ENCODE measurements around the gene ACER3.

Gene ACER3

DNA sequence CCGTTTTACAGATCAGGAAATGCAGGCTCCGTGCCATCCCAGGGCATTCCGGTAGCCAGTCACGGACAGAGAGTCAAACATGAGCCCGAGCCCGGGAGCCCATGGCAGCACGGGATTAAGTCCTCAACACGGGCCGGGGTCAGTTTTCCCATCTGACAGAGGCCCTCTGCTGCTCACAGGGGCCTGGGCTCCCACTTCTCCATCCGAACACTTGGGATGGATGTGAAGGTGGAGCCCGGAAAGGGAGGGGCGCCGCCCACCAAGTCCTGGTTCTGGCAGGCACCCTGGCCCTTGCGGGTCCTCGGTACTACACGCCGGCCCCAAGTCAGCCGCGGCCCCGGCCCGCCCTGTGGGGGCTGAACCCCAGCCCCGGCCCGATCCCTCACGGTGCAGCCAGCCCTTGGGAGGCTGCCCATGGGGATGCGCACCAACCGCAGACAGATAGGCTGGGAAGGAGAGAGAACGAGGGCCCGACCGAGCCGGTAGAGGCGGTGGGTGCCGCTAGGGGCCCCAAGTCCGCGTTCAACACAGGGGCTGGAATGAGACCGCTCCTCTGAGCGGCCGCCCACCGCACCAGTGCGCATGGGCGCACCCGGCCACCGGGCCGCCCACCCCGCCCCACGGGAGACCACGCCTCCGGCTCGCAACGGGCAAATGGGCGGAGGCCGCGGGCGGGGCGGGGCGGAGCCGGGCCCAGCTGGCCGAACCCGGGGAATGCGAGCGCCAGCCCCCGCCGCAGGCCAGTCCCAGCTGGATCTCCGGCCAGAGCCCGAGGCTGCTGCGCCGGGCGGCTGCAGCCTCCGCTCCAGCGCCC, 205.7 kb downstream of the ACER3 start, which contains the start of gene CAPN5:
Gene CAPN5 (plus strand): TSS at position 743 of the 814 bp plus-strand sequence. CDS start 17,916 bp downstream, outside the sequence.
- DNase-seq, result peak; percentile 49 to 63

DNA sequence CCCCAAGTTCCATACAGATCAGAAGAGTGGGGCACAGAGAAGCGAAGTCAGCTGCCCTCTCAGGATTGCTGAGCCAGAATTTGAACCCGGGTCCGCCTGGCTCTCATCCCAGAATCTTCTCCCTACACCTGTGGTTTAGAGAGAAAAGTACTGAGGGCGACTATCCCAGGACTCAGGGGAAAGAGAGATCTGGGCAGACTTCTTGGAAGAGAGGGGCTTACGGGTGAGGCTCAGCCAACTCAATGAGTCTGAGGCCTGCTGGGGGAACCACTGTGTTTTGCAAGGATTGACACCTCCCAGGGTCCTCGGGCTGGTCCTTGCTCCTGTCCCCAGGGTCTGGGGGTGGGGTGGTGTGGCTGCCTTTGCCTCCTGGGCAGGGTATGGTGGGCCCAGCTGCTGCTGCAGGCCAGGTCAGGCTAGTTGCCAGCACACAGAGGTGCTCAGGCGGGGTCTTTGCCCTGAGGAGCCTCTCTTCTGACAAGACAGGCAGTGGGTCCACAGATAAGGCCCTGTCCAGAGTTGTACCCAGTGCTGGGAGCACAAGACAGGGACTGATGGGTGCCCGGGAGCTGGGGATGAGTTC, 207.2 kb downstream of the ACER3 start:
- DNase-seq, result no peak

DNA sequence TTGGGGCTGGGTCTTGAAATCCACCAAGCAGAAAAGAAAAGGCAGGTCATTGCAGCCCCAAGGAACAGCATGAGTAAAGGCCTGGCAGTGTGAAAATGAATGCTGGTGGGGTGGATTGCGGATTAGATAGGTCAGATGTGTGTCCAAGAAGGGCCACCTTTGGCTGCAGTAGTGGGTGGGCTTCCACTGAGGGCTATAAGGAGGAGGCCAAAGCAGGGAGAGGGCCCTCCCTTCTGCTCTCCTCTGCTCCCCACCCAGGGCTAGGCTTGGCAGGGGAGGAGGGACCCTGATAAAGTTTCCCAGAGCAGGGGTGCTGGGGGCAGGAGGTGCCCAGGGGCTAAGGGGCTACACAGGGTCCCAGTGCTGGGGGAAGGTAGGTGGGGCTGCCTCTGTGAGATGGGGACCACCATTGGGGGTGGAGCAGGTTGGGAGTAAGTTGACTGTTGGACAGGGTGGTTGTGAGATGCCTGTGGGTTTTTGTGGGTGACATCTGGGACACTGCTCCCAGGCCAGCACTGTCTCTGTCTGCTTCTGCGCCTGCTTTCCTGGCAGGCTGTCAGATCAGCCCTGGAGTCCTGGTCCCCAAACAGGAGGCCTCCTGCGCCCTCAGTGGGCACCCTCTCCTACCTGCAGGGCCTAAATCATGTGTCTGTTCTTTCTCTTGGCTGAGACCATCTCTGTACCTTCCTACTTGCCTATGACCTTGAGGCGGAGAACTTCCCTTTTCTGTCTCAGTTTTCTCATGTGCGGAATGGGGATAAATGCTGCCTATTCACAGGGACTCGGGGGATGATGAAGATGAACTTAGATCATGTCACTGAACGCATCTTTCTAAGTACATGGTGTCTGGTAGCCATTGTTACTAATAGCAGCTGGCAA, 208.0 kb downstream of the ACER3 start:
- no peak for DNase-seq

DNA sequence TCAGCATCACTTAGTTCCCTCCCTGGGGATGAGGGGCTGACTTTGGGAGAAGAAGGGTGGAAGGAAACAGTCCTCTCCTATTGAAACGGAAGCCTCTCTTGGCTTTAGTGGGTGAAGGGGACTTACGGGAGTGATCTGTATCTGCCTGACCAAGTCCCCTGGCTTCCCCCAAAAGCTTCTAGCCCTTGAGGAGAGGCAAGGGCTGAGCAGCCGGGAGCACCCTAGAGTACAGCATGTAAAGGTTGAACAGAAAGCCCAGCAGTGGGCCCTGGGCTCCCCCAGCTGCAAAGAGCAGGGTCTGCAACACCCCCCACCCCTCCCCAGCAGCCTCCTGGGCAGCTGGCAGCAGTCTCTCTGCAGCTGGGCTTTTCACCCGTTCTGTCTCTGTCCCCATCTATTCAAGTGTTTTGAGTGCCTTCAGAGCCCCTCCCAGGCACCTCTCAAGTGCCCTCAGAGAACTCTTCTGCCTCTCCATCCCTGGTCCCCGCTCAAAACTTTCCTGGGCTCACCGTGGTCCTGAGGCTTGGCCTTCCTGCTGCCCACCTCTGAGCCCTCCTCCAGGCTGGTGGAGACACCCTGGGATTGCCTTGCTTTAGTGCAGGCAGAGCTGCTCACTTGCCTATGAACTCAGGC, 208.7 kb downstream of the ACER3 start:
- no peak for DNase-seq

DNA sequence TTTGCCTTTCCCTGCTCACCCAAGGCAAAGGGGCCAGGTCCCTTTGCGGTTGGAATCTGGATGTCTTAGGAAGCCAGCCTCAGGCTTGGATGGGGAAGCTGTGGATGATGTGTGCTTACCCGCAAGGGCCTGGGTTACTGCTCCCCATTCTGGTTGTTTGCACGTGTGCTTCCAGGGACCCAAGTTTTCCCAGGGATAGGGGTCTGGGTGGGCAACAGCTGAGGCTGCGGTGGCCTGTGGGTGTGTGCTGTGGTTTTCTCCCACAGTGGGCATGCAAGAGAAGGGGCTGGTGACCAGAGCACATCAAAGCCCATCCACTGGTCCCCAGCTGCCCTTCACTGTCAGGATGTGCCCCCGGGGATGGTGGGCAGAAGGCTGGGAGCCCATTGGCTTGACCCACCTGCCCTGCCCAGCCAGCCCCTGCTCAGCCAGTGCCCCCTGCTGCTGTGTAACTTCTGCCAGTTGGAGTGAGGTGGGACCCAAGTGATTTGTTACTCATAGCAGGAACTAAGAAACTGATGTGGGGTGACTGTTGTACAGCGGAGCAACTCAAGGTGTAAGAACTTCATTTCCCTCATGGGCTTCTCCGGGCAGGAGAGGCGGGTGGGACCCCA, 209.4 kb downstream of the ACER3 start:
- DNase-seq, result no peak

DNA sequence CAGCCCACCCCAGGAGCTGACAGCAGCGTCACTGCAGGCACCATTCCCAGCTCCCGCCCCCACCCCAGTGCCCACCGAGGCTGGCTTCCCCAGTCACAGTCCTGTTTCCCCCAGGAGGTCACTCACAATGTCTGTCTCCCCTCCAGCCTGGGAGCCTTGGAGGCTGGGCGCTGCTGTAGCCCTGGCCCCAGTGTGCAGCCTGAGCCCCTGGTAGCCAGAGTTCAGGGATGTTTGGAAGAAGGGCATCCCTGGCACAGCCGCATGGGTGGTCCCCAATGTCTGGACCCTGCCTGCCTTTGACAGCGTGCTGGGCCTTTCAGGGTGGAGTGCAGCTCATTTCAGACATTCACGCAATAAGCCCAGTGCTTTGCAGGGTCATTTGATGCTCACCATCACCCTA, 210.4 kb downstream of the ACER3 start:
- DNase-seq, result no peak

DNA sequence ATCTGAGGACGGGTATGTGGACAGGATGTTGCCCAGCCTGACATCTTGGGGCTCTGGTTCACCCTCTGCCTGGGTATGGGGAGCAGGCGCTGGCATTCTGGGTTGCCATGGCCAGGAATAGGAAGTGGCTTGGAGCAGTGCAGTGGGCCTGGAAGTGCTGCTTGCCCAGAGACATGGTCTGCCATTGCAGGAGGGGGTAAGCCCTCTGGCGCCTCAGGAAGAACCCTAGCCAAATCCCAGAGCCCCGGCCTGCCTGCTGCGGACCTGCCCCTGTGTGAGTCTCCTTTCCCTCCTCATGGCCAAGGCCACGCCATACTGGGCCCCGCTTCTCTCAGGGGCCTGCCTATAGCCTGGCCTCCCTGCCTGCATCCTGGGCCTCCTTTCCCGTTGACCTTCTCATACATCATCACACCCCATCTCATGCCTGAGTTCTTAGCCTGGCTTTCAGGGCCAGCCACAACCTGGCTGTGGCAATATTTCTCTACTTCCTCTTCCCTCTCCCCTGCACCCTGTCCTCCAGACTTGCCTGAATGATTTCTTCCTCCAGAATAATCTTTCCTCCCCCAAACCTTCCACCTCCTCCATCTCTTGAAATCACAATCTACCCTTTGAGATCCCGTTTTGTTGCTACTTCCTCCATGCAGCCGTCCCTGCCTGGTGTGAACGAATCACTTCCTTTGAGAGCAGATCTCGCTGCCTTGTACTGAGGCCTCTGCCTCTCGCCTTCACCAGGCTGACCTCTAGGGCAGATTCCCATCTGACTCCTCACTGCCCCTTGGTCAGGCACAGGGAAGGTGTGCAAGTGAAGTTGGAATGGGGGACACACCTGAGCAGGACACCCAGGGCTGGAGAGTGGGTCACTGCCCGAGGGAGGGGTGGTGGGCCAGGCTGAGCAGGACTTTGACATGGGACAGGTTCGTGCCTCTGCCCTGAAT, 211.2 kb downstream of the ACER3 start:
- DNase-seq, result no peak

DNA sequence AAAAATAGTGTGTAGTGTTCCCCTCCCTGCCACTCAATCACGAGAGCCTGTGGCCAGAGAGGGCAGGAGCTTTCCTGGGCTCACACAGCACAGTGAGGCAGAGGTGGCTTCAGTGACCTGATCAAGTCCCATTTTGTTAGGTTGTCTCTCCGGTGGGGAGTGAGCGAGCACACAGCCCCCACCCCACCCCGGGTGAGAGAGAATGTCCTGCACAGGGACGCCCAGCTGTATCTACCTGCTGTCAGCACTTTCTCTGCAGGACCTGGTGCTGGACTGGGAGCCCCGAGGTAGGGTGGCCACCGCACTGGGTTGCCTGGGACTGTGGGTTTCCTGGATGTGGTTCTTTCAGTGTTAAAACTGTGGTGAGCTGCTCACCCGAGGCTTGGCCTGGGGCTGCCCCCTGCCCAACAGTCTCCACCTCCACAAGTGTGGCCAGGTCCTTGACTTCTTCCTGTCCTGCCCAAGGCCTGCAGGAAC, 212.2 kb downstream of the ACER3 start:
- DNase-seq, result no peak

DNA sequence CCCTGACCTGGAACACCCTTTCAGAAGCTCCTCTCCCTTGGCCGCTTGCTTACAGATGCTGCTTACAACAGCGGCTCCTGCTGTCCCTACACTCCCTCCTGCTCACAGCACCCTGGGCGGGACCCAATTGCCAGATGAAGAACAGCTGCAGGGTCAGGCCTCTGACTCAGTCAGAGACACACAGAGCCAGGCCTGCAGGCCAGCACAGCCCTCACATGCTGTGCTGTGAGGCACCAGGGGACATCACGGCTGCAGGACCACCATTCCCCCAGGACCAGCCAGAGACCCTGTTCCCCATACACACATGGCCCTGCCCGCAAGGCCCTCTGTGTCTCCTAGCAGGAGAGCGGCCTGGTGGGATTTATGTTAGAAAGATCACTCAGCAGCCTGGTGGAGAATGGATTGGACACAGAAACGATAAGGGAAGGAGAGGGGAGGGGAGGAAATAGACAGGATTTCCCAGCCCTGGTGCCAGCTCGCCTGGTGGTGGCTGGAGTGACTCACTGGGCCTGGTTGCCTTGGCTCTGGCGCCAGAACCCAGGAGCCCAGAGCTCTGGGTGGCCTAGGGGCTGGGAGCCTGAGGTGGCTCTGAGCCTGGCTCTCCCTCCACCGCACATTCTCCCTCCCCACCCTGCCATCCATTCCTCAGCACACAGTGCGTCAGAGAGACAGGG, 212.7 kb downstream of the ACER3 start:
- no peak for DNase-seq

DNA sequence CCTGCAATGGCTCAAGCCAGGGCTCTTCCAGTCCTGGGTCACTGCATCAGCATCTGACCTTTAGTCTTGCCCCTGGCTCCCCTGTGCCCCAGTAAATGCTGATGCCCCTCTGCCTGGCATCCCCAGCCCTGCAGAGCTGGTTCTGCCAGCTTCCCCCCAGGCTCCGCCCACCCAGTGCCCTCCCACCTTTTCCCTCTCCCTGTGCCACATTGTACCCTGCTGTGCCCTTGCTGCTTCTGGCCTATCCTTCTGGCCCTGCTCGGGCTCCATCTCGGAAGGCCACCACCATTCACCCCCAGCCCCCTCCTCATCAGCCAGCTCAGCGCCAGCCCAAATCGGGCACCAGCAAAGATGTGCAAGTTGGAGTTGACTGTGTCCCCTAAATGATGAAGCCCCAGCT, 213.5 kb downstream of the ACER3 start:
- DNase-seq, result no peak

DNA sequence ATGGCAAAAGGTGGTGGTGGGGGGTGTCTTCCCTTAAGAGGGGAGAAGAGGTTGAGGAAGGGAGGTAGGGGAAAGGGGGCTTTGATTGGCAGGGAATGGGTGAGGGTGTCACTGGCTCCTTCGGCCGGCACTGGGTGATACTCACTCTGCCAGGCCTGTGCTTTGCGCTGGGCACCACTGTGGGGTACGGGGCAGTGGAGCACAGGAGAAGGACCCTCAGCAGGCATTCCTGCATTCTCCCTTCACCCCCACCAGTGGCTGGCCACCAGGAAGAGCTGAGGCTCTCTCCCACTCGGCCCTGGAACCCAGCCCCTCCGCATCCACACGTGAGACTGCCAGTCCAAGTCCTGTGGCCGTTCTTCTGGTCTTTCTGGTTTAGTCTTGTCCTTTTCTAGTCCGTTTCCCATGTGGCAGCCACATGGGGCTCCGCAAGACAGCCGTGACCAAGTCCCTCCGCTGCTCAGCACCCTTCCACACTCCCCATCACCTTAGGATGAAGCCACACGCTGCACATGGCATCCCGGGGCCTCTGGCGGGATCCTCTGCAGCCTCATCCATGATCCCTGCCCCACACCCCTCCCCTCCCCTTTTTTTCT, 214.0 kb downstream of the ACER3 start:
- no peak for DNase-seq

DNA sequence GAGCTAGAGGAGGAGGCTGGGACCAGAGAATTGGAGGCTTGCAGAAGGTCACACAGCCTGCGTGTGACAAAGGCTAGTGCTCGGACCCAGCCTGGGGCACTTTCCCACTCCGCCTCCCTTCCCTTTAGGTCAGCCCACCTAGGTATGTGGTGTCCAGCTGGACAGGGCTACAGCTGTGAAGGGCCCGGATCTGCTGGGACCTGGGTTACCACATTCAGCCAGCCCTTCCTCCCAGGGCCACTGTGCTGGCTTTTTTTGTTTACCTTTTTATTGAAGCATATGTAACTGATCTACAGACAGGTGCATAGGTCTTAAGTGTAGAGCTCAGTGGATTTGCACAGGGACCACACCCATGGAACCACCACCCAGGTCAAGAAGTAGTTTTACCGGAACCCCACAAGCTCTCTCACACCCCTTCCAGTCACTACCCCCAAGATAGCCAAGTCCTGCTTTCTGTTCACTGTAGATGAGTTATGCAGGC, 214.7 kb downstream of the ACER3 start:
- DNase-seq, result no peak

Data from cerebellar nuclear complex (tissue), 1 donor.